GM15510 (cell line): ENCODE measurements around the gene INPP5A.

Experiments
- POLR2A ChIP-seq: IDR thresholded peaks from 3 replicates; pipeline ENCODE4 v1.6.1; 2011; ENCODE audit warnings: borderline replicate concordance; ENCODE audit not compliant: insufficient read length; ENCODE audit errors: extremely low read depth

INPP5A gene

DNA sequence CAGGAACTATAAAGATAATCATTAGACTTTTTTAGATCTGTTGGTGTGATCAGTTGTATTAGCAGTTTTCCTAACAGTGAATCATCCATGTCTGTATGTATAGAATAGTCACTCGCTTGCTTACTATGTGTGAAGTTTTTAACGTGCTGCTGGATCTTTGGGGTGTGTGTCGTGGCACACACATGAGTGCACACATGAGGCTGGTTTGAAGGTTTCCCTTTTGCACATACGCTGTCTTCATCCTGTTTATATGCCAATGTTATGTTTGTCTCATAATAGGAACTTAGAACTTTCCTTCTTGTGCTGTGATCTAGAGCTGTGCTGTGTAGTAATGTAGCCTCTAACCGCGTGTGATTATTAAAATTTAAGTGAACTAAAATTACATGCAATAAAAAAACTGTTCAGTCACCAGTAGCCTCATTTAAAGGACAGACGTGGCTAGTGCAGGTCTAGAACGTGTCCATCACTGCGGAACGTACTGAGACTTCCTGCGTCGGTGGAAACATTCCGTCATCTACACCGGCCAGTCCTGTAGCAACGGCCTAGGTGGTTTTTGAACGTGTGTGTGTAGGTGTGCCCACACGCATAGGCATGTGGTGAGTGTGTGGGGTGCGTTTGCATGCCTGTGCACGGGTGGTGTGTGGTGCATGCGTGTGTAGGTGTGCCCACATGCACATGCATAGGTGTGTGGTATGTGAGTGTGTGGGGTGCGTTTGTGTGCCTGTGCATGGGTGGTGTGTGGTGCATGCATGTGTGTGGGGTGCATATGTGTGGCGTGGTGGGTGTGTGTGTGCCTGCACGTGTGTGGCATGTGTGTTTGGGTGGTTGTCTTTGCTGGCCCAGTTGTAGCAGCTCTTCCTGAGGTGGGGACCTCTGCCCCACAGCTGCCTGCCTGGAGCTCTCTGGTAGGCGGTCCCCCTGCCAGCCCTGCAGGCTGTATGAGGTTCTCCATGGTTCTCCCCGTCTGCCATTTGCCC lies 56.6 kb downstream of the INPP5A start:
- TF ChIP-seq POLR2A = no peak

GRCh38 chr10:132595021-132595420 lies 57.4 kb downstream of the INPP5A start:
- no peak for TF ChIP-seq POLR2A

GRCh38 chr10:132595854-132596253 lies 58.3 kb downstream of the INPP5A start:
- TF ChIP-seq POLR2A = no peak

DNA sequence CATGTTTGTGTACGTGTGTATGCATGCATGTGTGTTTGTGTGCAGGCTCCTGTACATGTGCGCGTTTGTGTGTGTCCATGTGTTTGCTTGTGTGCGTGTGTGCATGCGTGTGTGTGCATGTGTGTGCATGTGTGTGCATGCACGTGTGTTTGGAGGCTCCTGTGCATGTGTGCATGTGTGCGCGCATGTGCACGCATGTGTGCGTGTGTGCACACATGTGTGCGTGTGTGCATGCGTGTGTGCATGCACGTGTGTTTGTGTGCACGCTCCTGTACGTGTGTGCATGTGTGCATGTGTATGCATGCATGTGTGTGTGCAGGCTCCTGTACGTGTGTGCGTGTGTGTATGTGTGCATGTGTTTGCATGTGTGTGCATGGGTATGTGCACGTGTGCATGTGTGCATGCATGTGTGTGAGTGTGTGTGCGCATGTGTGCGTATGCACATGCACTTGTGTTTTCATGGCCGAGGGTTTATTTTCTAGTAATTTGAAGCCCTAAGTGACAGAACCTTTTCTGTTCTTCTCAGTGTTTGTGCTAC lies 59.2 kb downstream of the INPP5A start:
- no peak for TF ChIP-seq POLR2A

GRCh38 chr10:132597654-132598053 lies 60.1 kb downstream of the INPP5A start:
- no peak for TF ChIP-seq POLR2A

DNA sequence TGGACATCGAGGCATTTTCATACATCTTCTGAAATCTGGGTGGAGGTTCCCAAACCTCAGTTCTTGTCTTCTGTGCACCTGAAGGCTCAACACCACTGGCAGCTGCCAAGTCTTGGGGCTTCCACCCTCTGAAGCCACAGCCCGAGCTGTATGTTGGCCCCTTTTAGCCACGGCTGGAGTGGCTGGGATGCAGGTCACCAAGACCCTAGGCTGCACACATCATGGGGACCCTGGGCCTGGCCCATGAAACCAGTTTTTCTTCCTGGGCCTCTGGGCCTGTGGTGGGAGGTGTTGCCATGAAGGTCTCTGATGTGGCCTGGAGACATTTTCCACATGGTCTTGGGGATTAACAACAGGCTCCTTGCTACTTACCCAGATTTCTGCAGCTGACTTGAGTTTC lies 62.1 kb downstream of the INPP5A start:
- no peak for TF ChIP-seq POLR2A

- no peak for TF ChIP-seq POLR2A
Measured at GRCh38 chr10:132600416-132600815, 62.8 kb downstream of the INPP5A start.

DNA sequence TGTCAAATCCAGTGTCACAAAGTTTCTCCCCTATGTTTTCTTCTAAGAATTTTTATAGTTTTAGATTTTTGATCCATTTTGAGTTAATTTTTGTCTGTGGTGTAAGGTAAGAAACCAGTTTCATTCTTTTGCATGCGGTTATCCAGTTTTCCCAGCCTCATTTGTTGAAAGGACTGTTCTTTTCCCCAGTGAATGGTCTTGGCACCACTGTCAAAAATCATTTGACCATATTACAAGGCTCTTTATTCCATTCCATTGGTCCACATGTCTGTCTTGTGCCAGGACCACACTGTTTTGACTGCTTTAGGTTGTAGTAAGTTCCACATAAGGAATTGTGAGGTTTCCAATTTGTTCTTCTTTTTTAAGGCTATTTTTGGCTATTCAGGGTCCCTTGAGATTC lies 64.0 kb downstream of the INPP5A start:
- TF ChIP-seq POLR2A = no peak

DNA sequence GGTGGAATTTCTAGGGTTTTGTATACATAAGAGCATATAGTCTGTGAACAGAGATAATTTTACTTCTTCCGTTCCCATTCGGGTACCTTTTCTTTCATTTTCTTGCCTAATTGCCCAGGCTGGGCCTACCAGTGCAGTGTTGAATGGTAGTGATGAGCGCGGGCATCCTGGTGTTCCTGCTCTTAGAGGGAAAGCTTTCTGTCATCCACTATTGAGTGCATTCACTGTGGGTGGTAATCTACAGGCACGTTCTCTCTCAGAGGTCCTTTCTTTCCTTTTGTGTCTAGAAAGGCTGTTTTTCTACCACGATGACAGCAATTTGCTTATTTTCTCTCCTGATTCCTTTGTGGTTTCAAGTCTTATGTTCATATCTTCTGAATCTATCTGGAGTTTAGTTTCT lies 65.0 kb downstream of the INPP5A start:
- TF ChIP-seq POLR2A = no peak

DNA sequence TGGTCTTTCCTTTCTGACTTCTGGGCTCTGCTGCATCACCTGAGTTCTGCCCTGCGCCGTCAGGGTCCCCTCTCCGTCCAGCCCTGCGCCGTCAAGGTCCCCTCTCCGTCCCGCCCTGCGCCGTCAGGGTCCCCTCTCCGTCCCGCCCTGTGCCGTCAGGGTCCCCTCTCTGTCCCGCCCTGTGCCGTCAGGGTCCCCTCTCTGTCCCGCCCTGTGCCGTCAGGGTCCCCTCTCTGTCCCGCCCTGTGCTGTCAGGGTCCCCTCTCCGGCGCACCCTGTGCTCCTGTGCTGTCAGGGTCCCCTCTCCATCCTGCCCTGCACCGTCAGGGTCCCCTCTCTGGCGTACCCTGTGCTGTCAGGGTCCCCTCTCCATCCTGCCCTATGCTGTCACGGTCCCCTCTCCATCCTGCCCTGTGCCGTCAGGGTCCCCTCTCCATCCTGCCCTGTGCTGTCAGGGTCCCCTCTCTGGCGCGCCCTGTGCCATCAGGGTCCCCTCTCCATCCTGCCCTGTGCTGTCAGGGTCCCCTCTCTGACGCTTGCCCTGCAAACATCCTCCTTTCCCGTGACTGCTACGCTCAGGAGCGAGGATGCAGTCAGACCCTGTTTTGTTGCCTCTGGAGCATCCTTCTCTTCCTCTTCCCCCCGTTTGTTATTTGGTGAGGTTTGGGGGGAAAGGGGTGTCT lies 66.4 kb downstream of the INPP5A start:
- no peak for TF ChIP-seq POLR2A

GRCh38 chr10:132604686-132605085 lies 67.1 kb downstream of the INPP5A start:
- TF ChIP-seq POLR2A = no peak

- no peak for TF ChIP-seq POLR2A
Measured at GRCh38 chr10:132605390-132605789, 67.8 kb downstream of the INPP5A start.

DNA sequence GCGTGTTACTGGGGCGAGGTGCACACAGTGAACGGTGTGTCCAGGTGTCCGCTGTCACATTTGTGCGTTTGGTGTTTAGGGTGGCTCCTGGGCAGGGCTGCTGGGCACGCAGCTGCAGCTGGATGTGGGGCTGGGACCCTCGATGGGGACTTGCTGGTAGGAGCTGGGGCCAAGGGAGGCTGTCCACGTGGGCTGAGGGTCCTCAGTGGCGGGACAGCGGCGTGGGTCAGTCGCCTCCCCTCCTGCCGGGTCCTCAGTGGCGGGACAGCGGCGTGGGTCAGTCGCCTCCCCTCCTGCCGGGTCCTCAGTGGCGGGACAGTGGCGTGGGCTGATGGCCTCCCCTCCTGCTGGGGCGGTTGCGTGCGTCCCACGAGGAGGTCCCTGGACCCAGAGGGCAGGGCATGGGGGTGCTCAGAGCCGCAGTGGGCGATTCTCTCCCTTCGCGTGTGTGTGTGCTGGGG lies 68.5 kb downstream of the INPP5A start:
- no peak for TF ChIP-seq POLR2A

DNA sequence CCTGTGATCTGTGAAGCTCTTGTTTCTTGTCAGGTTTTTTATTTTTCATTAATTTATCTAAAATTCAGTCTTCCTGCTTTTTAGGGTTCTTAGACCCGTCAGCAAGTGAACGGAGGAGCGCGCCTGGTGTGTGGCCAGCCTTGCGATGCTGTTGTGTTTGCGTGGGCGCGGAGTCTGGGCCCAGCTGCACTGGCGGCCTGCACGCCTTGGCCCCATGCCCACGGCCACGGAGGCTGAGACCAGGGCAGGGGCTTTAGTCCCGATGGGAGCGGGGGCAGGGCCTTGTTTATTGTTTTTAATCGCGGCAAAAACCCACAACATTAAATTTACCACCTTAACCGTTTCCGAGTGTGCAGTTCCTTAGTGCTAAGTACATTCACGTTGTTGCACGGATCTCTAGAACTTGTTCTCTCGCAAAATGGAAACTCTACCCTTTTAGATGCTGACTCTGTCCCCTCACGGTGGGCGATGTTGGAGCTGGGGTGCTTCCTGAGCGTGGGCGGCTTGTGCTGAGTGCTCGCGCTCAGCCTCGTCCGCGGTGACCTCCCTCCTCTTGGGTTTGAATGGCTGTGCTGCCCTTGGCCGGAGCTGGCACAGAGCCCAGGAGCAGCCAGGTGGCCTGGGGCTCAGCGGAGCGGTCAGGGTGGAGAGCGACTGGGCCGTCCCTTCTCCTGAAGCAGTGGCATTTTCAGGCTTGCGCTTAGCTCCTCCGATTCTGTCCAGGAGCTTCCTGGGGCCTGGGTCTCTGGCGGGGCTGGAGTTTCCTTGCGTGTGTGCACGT lies 69.1 kb downstream of the INPP5A start:
- no peak for TF ChIP-seq POLR2A

DNA sequence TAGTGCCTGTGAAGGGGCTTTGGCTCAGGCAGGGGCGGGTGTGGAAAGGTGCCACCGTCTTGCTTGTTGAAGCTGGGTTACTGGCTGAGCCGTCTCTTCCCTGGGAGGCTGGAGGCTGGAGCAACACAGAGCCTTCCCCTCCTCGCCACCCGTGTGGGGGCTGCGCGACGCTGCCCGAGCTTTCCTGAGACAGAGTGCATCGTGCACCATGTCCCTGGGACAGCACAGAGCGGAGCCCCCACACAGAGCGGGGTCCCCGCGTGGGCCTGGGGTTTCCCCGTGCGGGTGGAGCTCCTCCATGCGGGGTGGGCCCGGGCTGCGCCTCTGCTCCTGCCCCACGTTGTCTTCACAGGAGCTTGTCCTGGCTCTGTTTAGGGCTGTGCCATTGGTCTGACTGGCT lies 69.9 kb downstream of the INPP5A start:
- no peak for TF ChIP-seq POLR2A
